DOHH2 (cell line): Measurements from ENCODE around the gene TMEM168.

Experiments
- H3F3A ChIP-seq: fragments of 200-600 bp; sonication (generic), shearing (Covaris generic); 2 replicates; pipeline ENCODE4 v1.6.0; 2016; ENCODE audit warnings: antibody characterized with exemption, mild to moderate bottlenecking; ENCODE audit not compliant: control insufficient read depth, insufficient read depth
- H3K27ac ChIP-seq: fragments of 200-600 bp; sonication (generic); 2 replicates; pipeline ENCODE4 v1.5.1; 2014; ENCODE audit warnings: low read depth, mild to moderate bottlenecking, low read length, moderate library complexity
- H3K27me3 ChIP-seq: fragments of 200-600 bp; sonication (generic); 2 replicates; pipeline ENCODE4 v1.6.1; 2014; ENCODE audit warnings: mild to moderate bottlenecking, low read length, mixed read lengths; ENCODE audit not compliant: control insufficient read depth
- H3K36me3 ChIP-seq: fragments of 200-600 bp; sonication (generic); 2 replicates; pipeline ENCODE4 v1.6.1; 2014; ENCODE audit warnings: mild to moderate bottlenecking, low read length, moderate library complexity, mixed read lengths; ENCODE audit not compliant: control insufficient read depth
- H3K4me1 ChIP-seq: fragments of 200-600 bp; sonication (generic); 2 replicates; pipeline ENCODE4 v1.6.1; 2014; ENCODE audit warnings: mild to moderate bottlenecking, low read length, mixed read lengths; ENCODE audit not compliant: control insufficient read depth
- H3K4me2 ChIP-seq: fragments of 200-600 bp; sonication (generic); 2 replicates; pipeline ENCODE4 v1.6.0; 2014; ENCODE audit warnings: mild to moderate bottlenecking, low read length, moderate library complexity
- H3K4me3 ChIP-seq: fragments of 200-600 bp; sonication (generic); 2 replicates; pipeline ENCODE4 v1.5.1; 2014; ENCODE audit warnings: mild to moderate bottlenecking, low read length, mixed read lengths
- H3K79me2 ChIP-seq: fragments of 200-600 bp; sonication (generic); 2 replicates; pipeline ENCODE4 v1.6.1; 2014; ENCODE audit warnings: mild to moderate bottlenecking, low read length, mixed read lengths; ENCODE audit not compliant: control insufficient read depth
- H3K9me2 ChIP-seq: fragments of 200-600 bp; sonication (generic); replicated peaks from 2 replicates; pipeline ENCODE4 v1.6.1; 2014; ENCODE audit warnings: mild to moderate bottlenecking, low read length, mixed read lengths; ENCODE audit not compliant: control insufficient read depth
- H3K9me3 ChIP-seq: fragments of 200-600 bp; sonication (generic); 2 replicates; pipeline ENCODE4 v1.6.1; 2014; ENCODE audit warnings: antibody characterized with exemption, low read length, mixed read lengths; ENCODE audit not compliant: control insufficient read depth, insufficient read depth
- H4K20me1 ChIP-seq: fragments of 200-600 bp; sonication (generic); 2 replicates; pipeline ENCODE4 v1.6.0; 2014; ENCODE audit warnings: low read depth, mild to moderate bottlenecking, antibody characterized with exemption, low read length, moderate library complexity; ENCODE audit not compliant: control insufficient read depth, insufficient read depth
- EZH2phosphoT487 ChIP-seq: fragments of 200-600 bp; sonication (generic); IDR thresholded peaks from 2 replicates; pipeline ENCODE4 v1.6.1; 2017; ENCODE audit warnings: borderline replicate concordance, mild to moderate bottlenecking, antibody characterized with exemption, low read length, moderate library complexity, mixed read lengths
- TF ChIP-seq, protein P1 (sequence below): fragments of 200-600 bp; sonication (generic); IDR thresholded peaks from one replicate; pipeline ENCODE4 v1.5.1; 2014; ENCODE audit warnings: antibody characterized with exemption, mild to moderate bottlenecking, low read depth, low read length; ENCODE audit not compliant: poor library complexity, severe bottlenecking

TMEM168 gene

DNA sequence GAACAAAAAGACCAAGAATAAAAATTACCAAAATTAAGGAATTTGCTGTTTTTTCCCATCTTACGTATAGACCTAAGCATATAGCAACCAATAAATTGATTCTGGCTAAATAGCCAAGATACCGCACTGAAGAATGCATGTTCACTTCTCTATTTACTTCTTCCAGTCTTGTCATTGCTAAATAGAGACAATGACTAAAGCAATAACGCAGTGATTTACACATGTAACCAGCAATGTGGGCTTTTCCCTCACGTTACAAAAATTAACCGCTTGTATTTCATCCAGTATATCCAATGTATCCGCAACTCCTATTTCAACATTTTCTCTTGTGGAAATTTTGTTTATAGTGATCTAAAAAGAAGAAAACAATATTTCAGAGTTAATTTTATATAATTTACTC lies 5.6 kb downstream of the TMEM168 start:
- peaks cover 15% of the 10 kb centered on the region for H3K4me1 ChIP-seq
- H3K27ac ChIP-seq = no peak overlapping the region
- H3K9me2 ChIP-seq = no peaks in the 10 kb centered on the region
- H3K4me2 ChIP-seq = no peak overlapping the region
- TF ChIP-seq, protein P1, sequence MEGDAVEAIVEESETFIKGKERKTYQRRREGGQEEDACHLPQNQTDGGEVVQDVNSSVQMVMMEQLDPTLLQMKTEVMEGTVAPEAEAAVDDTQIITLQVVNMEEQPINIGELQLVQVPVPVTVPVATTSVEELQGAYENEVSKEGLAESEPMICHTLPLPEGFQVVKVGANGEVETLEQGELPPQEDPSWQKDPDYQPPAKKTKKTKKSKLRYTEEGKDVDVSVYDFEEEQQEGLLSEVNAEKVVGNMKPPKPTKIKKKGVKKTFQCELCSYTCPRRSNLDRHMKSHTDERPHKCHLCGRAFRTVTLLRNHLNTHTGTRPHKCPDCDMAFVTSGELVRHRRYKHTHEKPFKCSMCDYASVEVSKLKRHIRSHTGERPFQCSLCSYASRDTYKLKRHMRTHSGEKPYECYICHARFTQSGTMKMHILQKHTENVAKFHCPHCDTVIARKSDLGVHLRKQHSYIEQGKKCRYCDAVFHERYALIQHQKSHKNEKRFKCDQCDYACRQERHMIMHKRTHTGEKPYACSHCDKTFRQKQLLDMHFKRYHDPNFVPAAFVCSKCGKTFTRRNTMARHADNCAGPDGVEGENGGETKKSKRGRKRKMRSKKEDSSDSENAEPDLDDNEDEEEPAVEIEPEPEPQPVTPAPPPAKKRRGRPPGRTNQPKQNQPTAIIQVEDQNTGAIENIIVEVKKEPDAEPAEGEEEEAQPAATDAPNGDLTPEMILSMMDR = no peak
- no peak for TF ChIP-seq EZH2phosphoT487
- no peaks in the 10 kb centered on the region for H4K20me1 ChIP-seq
- H3K79me2 ChIP-seq = peaks cover 57% of the 10 kb centered on the region
- H3K4me3 ChIP-seq = no peak overlapping the region
- no peaks in the 10 kb centered on the region for H3F3A ChIP-seq
- H3K9me3 ChIP-seq = no peaks in the 10 kb centered on the region
- no peaks in the 10 kb centered on the region for H3K27me3 ChIP-seq
- peaks cover 43% of the 10 kb centered on the region for H3K36me3 ChIP-seq

DNA sequence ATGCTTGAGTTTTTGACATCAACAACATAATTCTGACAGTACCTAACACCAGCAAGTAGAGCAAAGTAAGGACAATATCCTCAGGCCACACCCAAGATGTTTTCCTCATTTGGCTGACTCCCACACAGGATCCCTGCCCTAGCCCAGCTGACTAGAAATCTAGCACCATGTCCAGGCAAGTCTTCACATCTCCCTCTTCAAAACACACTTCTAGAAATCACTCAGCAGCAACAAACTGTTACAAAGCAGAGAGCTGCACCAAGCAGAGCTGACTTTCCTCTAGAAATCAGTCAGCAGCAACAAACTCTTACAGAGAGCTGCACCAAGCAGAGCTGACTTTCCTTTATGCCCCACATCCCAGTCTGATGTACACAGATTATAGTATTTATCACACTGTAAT lies 7.7 kb downstream of the TMEM168 start:
- TF ChIP-seq, protein P1 = no peak
- H3K4me2 ChIP-seq = no peak overlapping the region

DNA sequence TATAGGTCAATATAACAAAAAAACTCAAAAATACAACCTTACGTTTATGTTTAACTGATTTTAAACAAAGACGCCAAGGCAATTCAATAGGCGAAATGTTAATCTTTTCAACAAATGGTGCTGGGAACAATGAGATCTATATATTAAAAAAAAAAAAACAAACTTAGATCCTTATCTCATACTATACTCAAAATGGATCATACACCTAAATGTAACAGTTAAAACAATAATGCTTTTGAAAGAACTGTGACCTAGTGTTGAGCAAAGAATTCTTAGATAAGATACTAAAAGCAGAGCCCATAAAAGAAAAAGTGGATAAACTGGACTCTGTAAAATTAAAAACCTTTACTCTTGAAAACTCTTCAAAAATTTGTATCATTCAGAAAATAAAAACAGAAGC lies 8.6 kb downstream of the TMEM168 start:
- H3K9me2 ChIP-seq = no peaks in the 10 kb centered on the region
- no peaks in the 10 kb centered on the region for H3F3A ChIP-seq
- no peak overlapping the region for H3K27ac ChIP-seq
- no peaks in the 10 kb centered on the region for H4K20me1 ChIP-seq
- H3K4me2 ChIP-seq = no peak overlapping the region
- no peaks in the 10 kb centered on the region for H3K9me3 ChIP-seq
- no peaks in the 10 kb centered on the region for H3K27me3 ChIP-seq
- H3K4me3 ChIP-seq = no peak overlapping the region
- H3K4me1 ChIP-seq = no peaks in the 10 kb centered on the region
- H3K36me3 ChIP-seq = peaks cover 44% of the 10 kb centered on the region
- peaks cover 30% of the 10 kb centered on the region for H3K79me2 ChIP-seq
- no peak for TF ChIP-seq EZH2phosphoT487
- TF ChIP-seq, protein P1 = no peak

More for the DNA sequence above, 7.7 kb downstream of the TMEM168 start:
- no peak overlapping the region for H3K4me3 ChIP-seq
- peaks cover 44% of the 10 kb centered on the region for H3K36me3 ChIP-seq
- peaks cover 38% of the 10 kb centered on the region for H3K79me2 ChIP-seq
- no peaks in the 10 kb centered on the region for H3K9me3 ChIP-seq
- H3K4me1 ChIP-seq = no peaks in the 10 kb centered on the region
- no peaks in the 10 kb centered on the region for H3F3A ChIP-seq
- no peaks in the 10 kb centered on the region for H3K9me2 ChIP-seq
- no peaks in the 10 kb centered on the region for H3K27me3 ChIP-seq
- no peaks in the 10 kb centered on the region for H4K20me1 ChIP-seq
- no peak overlapping the region for H3K27ac ChIP-seq

DNA sequence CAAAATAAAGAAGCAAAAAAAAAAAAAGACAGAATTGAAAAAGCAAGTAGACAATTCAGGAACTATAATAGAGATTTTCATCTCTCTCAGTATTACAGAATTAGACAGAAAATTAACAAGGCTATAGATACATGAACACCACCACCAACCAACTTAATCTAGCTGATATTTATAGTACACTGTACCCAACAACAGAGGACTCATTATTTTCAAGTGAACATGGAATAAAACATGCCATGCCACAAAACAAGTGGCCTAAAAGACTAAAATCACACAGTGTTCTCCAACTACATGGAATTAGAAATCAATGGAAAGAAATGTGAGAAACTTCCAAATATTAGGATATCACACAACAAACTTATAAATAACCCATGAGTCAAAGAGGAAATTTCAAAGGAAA lies 9.1 kb downstream of the TMEM168 start:
- H3K9me2 ChIP-seq = no peaks in the 10 kb centered on the region
- H4K20me1 ChIP-seq = no peaks in the 10 kb centered on the region
- H3K4me3 ChIP-seq = no peak overlapping the region
- no peaks in the 10 kb centered on the region for H3F3A ChIP-seq
- H3K27me3 ChIP-seq = no peaks in the 10 kb centered on the region
- peaks cover 25% of the 10 kb centered on the region for H3K79me2 ChIP-seq
- H3K4me2 ChIP-seq = no peak overlapping the region
- no peak overlapping the region for H3K27ac ChIP-seq
- H3K4me1 ChIP-seq = no peaks in the 10 kb centered on the region
- TF ChIP-seq, protein P1 = no peak
- TF ChIP-seq EZH2phosphoT487 = no peak
- peaks cover 44% of the 10 kb centered on the region for H3K36me3 ChIP-seq
- H3K9me3 ChIP-seq = no peaks in the 10 kb centered on the region
